ENCODE measurements around the gene SLC7A6. TPM values are rescaled to one million over a fixed set of nuclear protein-coding genes. Genes with fewer than 3 reads are reported as not detected.

Gene SLC7A6
- total and polyA plus RNA-seq, 10 of the 15 experiments (the other 5 are each of a cell fraction or from before 2014, with no cell fraction given), result 8.2 to 60.4 (median 28.6) TPM

DNA sequence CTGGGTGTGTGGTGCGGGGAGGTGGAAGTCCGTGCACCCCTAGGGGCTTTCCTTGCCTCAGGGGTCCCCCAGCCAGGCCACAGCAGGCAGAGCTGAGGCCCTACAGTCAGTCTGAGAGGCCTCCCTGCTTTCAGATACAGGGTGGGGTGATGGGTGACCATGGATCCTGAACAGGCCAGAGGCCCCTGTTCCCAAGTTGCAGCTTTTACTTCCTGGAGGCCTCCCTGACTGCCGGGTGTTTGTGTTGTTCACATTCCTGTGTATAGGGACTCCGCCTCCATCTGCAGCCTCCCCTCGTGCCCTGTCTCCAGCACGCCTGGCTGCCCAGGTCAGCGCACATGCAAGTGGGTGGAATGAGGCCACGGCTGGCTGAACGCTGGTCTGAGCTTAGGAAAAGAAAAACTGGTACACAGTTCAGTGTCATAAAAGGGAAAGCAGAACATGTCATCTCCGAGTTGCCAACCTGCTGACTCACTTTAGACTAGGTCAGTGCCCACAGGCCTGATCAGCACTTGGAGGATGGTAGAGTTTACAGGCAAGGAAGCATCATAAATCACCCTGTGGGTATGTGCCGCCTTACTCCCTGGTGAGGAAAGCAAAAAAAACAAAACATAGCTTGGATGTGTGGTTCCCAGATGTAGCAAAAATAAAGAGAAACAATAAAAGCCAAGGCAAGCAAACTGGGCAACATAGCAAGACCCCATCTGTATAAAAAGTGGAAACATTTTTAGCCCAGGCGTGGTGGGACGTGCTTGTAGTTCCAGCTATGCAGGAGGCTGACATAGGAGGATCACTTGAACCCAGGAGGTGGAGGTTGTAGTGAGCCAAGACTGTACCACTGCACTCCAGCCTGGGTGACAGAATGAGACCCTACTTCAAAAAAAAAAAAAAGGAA, 6.2 kb upstream of the SLC7A6 start (continued):
- TF ChIP-seq BHLHE40 (IDR thresholded peaks at IDR 0.05; ENCODE audit: borderline replicate concordance in 1 of 2, low read depth in 2 of 2, low read length in 1 of 2) (peak; percentile 48 to 85; a peak in 3 of 4 replicates), IKZF2 (IDR thresholded peaks at IDR 0.05) (peak in 1 of 2 experiments; percentile 20; a peak in 2 of 4 replicates)
- TF ChIP-seq, protein P1, sequence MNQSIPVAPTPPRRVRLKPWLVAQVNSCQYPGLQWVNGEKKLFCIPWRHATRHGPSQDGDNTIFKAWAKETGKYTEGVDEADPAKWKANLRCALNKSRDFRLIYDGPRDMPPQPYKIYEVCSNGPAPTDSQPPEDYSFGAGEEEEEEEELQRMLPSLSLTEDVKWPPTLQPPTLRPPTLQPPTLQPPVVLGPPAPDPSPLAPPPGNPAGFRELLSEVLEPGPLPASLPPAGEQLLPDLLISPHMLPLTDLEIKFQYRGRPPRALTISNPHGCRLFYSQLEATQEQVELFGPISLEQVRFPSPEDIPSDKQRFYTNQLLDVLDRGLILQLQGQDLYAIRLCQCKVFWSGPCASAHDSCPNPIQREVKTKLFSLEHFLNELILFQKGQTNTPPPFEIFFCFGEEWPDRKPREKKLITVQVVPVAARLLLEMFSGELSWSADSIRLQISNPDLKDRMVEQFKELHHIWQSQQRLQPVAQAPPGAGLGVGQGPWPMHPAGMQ (IDR thresholded peaks at IDR 0.05; ENCODE audit: borderline replicate concordance), result no peak
- TF ChIP-seq, protein P2, sequence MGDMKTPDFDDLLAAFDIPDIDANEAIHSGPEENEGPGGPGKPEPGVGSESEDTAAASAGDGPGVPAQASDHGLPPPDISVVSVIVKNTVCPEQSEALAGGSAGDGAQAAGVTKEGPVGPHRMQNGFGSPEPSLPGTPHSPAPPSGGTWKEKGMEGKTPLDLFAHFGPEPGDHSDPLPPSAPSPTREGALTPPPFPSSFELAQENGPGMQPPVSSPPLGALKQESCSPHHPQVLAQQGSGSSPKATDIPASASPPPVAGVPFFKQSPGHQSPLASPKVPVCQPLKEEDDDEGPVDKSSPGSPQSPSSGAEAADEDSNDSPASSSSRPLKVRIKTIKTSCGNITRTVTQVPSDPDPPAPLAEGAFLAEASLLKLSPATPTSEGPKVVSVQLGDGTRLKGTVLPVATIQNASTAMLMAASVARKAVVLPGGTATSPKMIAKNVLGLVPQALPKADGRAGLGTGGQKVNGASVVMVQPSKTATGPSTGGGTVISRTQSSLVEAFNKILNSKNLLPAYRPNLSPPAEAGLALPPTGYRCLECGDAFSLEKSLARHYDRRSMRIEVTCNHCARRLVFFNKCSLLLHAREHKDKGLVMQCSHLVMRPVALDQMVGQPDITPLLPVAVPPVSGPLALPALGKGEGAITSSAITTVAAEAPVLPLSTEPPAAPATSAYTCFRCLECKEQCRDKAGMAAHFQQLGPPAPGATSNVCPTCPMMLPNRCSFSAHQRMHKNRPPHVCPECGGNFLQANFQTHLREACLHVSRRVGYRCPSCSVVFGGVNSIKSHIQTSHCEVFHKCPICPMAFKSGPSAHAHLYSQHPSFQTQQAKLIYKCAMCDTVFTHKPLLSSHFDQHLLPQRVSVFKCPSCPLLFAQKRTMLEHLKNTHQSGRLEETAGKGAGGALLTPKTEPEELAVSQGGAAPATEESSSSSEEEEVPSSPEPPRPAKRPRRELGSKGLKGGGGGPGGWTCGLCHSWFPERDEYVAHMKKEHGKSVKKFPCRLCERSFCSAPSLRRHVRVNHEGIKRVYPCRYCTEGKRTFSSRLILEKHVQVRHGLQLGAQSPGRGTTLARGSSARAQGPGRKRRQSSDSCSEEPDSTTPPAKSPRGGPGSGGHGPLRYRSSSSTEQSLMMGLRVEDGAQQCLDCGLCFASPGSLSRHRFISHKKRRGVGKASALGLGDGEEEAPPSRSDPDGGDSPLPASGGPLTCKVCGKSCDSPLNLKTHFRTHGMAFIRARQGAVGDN (IDR thresholded peaks at IDR 0.05), result 0 out of 2 replicates have a peak, but pooled peaks have one; percentile 37
- TF ChIP-seq, protein P3, sequence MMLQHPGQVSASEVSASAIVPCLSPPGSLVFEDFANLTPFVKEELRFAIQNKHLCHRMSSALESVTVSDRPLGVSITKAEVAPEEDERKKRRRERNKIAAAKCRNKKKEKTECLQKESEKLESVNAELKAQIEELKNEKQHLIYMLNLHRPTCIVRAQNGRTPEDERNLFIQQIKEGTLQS (IDR thresholded peaks at IDR 0.05; ENCODE audit: borderline replicate concordance, extremely low read depth, low read depth, low read length), result no peak

Data from GM12878 (cell line).